IPS-18a (cell line): Measurements from ENCODE around the gene FFAR1.

Experiments
- H3K27ac ChIP-seq: one replicate; pipeline ENCODE4 v1.5.1; 2013; ENCODE audit warnings: low read length
- H3K27me3 ChIP-seq: one replicate; pipeline ENCODE4 v1.6.1; 2013; ENCODE audit warnings: mild to moderate bottlenecking, low read length; ENCODE audit not compliant: control insufficient read depth, insufficient read depth
- H3K36me3 ChIP-seq: one replicate; pipeline ENCODE4 v1.6.1; 2013; ENCODE audit warnings: low read depth, low read length; ENCODE audit not compliant: control insufficient read depth
- H3K4me1 ChIP-seq: one replicate; pipeline ENCODE4 v1.6.1; 2013; ENCODE audit warnings: low read depth, low read length; ENCODE audit not compliant: control insufficient read depth
- H3K4me3 ChIP-seq: one replicate; pipeline ENCODE4 v1.5.1; 2013; ENCODE audit warnings: low read length
- H3K9ac ChIP-seq: one replicate; pipeline ENCODE4 v1.6.1; 2013; ENCODE audit warnings: mild to moderate bottlenecking, low read length, moderate library complexity
- H3K9me3 ChIP-seq: one replicate; pipeline ENCODE4 v1.6.1; 2013; ENCODE audit warnings: low read depth, low read length; ENCODE audit not compliant: control insufficient read depth

The FFAR1 gene

GRCh38 chr19:35307931-35308330 lies 39.8 kb upstream of the FFAR1 start:
- no peak overlapping the region for H3K9ac ChIP-seq
- no peaks in the 10 kb centered on the region for H3K4me1 ChIP-seq
- H3K4me3 ChIP-seq = no peak overlapping the region
- H3K36me3 ChIP-seq = no peaks in the 10 kb centered on the region
- no peaks in the 10 kb centered on the region for H3K9me3 ChIP-seq
- no peaks in the 10 kb centered on the region for H3K27me3 ChIP-seq
- no peak overlapping the region for H3K27ac ChIP-seq

- H3K27ac ChIP-seq = no peak overlapping the region
- H3K4me1 ChIP-seq = no peaks in the 10 kb centered on the region
- H3K9me3 ChIP-seq = no peaks in the 10 kb centered on the region
- H3K36me3 ChIP-seq = no peaks in the 10 kb centered on the region
- H3K9ac ChIP-seq = no peak overlapping the region
- no peak overlapping the region for H3K4me3 ChIP-seq
- no peaks in the 10 kb centered on the region for H3K27me3 ChIP-seq
Observed at GRCh38 chr19:35308910-35309309, 38.8 kb upstream of the FFAR1 start.

- Histone ChIP-seq H3K9me3 (no peaks in the 10 kb centered on the region), H3K36me3 (no peaks in the 10 kb centered on the region), H3K27me3 (no peaks in the 10 kb centered on the region), H3K4me1 (no peaks in the 10 kb centered on the region), H3K4me3 (no peak overlapping the region), H3K27ac (no peak overlapping the region), H3K9ac (no peak overlapping the region)
Observed at GRCh38 chr19:35309481-35310279, 38.0 kb upstream of the FFAR1 start.

- Histone ChIP-seq H3K27ac (no peak overlapping the region), H3K4me1 (no peaks in the 10 kb centered on the region), H3K9me3 (no peaks in the 10 kb centered on the region), H3K36me3 (no peaks in the 10 kb centered on the region), H3K4me3 (no peak overlapping the region), H3K9ac (no peak overlapping the region), H3K27me3 (no peaks in the 10 kb centered on the region)
Observed at GRCh38 chr19:35310331-35310730, 37.4 kb upstream of the FFAR1 start.

- Histone ChIP-seq H3K36me3 (no peaks in the 10 kb centered on the region), H3K4me1 (no peaks in the 10 kb centered on the region), H3K4me3 (no peak overlapping the region), H3K9me3 (no peaks in the 10 kb centered on the region), H3K27ac (no peak overlapping the region), H3K27me3 (no peaks in the 10 kb centered on the region), H3K9ac (no peak overlapping the region)
Observed at GRCh38 chr19:35310811-35311465, 36.8 kb upstream of the FFAR1 start.

- no peaks in the 10 kb centered on the region for H3K27me3 ChIP-seq
- no peak overlapping the region for H3K9ac ChIP-seq
- no peaks in the 10 kb centered on the region for H3K36me3 ChIP-seq
- H3K27ac ChIP-seq = no peak overlapping the region
- no peak overlapping the region for H3K4me3 ChIP-seq
- no peaks in the 10 kb centered on the region for H3K9me3 ChIP-seq
- H3K4me1 ChIP-seq = no peaks in the 10 kb centered on the region
Observed at GRCh38 chr19:35311901-35312665, 35.6 kb upstream of the FFAR1 start.

- no peaks in the 10 kb centered on the region for H3K9me3 ChIP-seq
- H3K9ac ChIP-seq = no peak overlapping the region
- no peaks in the 10 kb centered on the region for H3K4me1 ChIP-seq
Observed at GRCh38 chr19:35313587-35313986, 34.1 kb upstream of the FFAR1 start.

GRCh38 chr19:35314031-35314430 lies 33.7 kb upstream of the FFAR1 start:
- H3K27me3 ChIP-seq = no peaks in the 10 kb centered on the region

More at GRCh38 chr19:35313587-35313986, 34.1 kb upstream of the FFAR1 start:
- Histone ChIP-seq H3K27me3 (no peaks in the 10 kb centered on the region), H3K4me3 (no peak overlapping the region), H3K36me3 (no peaks in the 10 kb centered on the region), H3K27ac (no peak overlapping the region)

GRCh38 chr19:35314858-35315470 lies 32.7 kb upstream of the FFAR1 start:
- H3K36me3 ChIP-seq = no peaks in the 10 kb centered on the region
- H3K27ac ChIP-seq = no peak overlapping the region
- no peaks in the 10 kb centered on the region for H3K27me3 ChIP-seq
- no peaks in the 10 kb centered on the region for H3K9me3 ChIP-seq
- H3K9ac ChIP-seq = no peak overlapping the region
- no peaks in the 10 kb centered on the region for H3K4me1 ChIP-seq
- H3K4me3 ChIP-seq = no peak overlapping the region

More at GRCh38 chr19:35314031-35314430, 33.7 kb upstream of the FFAR1 start:
- Histone ChIP-seq H3K9me3 (no peaks in the 10 kb centered on the region), H3K36me3 (no peaks in the 10 kb centered on the region), H3K4me1 (no peaks in the 10 kb centered on the region), H3K9ac (no peak overlapping the region), H3K4me3 (no peak overlapping the region), H3K27ac (no peak overlapping the region)

GRCh38 chr19:35315883-35316282 lies 31.8 kb upstream of the FFAR1 start:
- Histone ChIP-seq H3K9ac (no peak overlapping the region), H3K4me3 (no peak overlapping the region), H3K36me3 (no peaks in the 10 kb centered on the region), H3K4me1 (no peaks in the 10 kb centered on the region), H3K27ac (no peak overlapping the region), H3K9me3 (no peaks in the 10 kb centered on the region), H3K27me3 (no peaks in the 10 kb centered on the region)

GRCh38 chr19:35316560-35316959 lies 31.1 kb upstream of the FFAR1 start:
- Histone ChIP-seq H3K9me3 (no peaks in the 10 kb centered on the region), H3K4me1 (no peaks in the 10 kb centered on the region)

More at GRCh38 chr19:35316560-35316959, 31.1 kb upstream of the FFAR1 start:
- Histone ChIP-seq H3K9ac (no peak overlapping the region), H3K4me3 (no peak overlapping the region), H3K36me3 (no peaks in the 10 kb centered on the region), H3K27ac (no peak overlapping the region), H3K27me3 (no peaks in the 10 kb centered on the region)
